DMS 273 treated with DMSO at 0.1 percent for 48 hours (cell line): Measurements from ENCODE around the gene CLCN6.

ENCODE experiments used
- DNase-seq: peaks from one replicate; lab custom pipeline; 2025; lab: John Stamatoyannopoulos, UW

The CLCN6 gene

GRCh38 chr1:11805422-11806306, at the start of gene CLCN6, which contains the start of gene MTHFR:
CLCN6 (plus strand) TSS chr1:11806191; CDS start chr1:11806263, 72 bp downstream.
MTHFR (minus strand) TSS chr1:11805964; CDS start chr1:11803116, 2,848 bp downstream.
- peak; percentile 94 for DNase-seq

- no peak for DNase-seq
Measured at GRCh38 chr1:11757047-11757446, 48.9 kb upstream of the CLCN6 start.

- no peak for DNase-seq
Measured at GRCh38 chr1:11759791-11760190, 46.2 kb upstream of the CLCN6 start.

GRCh38 chr1:11761285-11761684, 44.7 kb upstream of the CLCN6 start:
- no peak for DNase-seq

GRCh38 chr1:11761988-11762406, 44.0 kb upstream of the CLCN6 start, which contains the start of gene C1orf167:
C1orf167 (plus strand) TSS chr1:11762193; CDS start chr1:11764401, 2,208 bp downstream.
- no peak for DNase-seq

- DNase-seq = no peak
Measured at GRCh38 chr1:11764115-11764514, 41.9 kb upstream of the CLCN6 start.

GRCh38 chr1:11764519-11764918, 41.5 kb upstream of the CLCN6 start:
- no peak for DNase-seq

- no peak for DNase-seq
Measured at GRCh38 chr1:11765661-11766428, 40.1 kb upstream of the CLCN6 start.

GRCh38 chr1:11766429-11766776, 39.6 kb upstream of the CLCN6 start:
- no peak for DNase-seq

GRCh38 chr1:11767922-11768704, 37.9 kb upstream of the CLCN6 start:
- no peak for DNase-seq

GRCh38 chr1:11768821-11769220, 37.2 kb upstream of the CLCN6 start:
- no peak for DNase-seq

GRCh38 chr1:11769274-11769673, 36.7 kb upstream of the CLCN6 start:
- DNase-seq = no peak

- no peak for DNase-seq
Measured at GRCh38 chr1:11770011-11770410, 36.0 kb upstream of the CLCN6 start.

GRCh38 chr1:11771481-11772043, 34.4 kb upstream of the CLCN6 start:
- DNase-seq = no peak

- no peak for DNase-seq
Measured at GRCh38 chr1:11772458-11772857, 33.5 kb upstream of the CLCN6 start.

- DNase-seq = no peak
Measured at GRCh38 chr1:11774753-11775152, 31.2 kb upstream of the CLCN6 start.

GRCh38 chr1:11777658-11778322, 28.2 kb upstream of the CLCN6 start:
- no peak for DNase-seq

GRCh38 chr1:11778336-11778735, 27.7 kb upstream of the CLCN6 start:
- DNase-seq = no peak

- DNase-seq = no peak
Measured at GRCh38 chr1:11778844-11779623, 27.0 kb upstream of the CLCN6 start.

- DNase-seq = no peak
Measured at GRCh38 chr1:11779715-11780379, 26.1 kb upstream of the CLCN6 start.
